ENCODE data around the gene VPS13D. TPM values are rescaled to one million over a fixed set of nuclear protein-coding genes. Genes with fewer than 3 reads are reported as not detected.
A peak's percentile ranks its signal among the peaks of the same experiment; 100 is the strongest.
"Not testable (repeated sequence)": the region's sequence is repeated elsewhere in the genome, so short reads cannot be mapped to it uniquely, and the experiment has no call there.

The VPS13D gene
- total RNA-seq, 1 donor from 2014 or later: 24.4 TPM

DNA sequence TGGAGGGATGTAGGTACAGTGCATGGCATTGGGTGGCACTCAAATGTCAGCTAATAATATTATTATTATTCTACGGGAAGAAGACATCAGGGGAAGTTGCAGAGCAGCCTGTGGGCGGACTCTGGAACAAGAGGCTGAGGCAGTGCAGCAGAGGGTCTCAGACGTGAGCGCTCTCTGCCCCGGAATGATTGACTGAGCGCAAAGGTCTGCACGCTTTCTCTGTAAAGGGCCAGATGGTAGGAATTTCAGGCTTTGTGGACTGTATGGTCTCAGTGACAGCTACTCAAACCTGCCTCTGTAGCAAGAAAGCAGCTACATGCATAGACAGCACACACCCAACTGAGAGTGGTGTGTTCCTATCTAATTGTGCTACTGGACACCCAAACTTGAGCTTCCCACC, 29.6 kb upstream of the VPS13D start:
- no peak for DNase-seq (ENCODE audit: low read depth, low spot score)

DNA sequence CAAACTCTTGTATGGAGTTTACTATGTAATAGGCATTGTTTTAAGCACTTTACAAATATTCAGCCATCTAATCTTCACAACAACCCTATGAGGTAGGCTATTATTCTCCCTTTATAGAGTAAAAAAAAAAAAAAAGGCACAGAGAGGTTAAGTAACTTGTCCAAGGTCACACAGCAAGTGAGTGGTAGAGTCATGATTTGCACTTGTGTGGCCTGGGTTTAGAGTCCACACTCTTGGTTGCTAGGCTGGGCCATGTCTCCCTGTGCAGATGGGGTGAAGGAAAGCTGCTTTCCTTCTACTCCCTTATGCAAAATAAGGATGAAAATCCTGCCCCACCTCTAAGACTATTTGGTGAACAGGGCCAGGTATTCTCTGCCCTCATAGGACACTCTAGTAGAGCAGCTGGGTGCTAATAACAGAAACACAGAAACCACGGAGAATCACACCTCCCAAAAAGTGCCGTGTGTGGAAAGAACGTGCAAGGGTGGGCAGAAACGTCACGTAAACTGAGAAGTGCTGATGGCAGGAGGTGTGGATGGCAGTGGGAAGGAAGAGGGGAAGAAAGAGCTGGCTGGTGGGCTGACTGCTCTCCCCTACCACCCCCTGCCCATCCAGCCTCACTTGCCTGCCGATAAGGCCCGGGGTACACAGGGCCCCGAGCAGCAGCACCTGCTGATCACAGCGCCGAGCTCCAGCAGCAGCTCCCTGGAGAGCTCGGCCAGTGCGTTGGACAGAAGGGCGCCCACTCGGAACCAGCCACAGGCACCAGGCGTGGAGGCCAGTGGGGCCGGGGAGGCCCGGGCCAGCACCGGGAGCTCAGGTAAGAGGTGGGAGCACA, 28.3 kb upstream of the VPS13D start:
- DNase-seq (ENCODE audit: low read depth, low spot score): no peak

DNA sequence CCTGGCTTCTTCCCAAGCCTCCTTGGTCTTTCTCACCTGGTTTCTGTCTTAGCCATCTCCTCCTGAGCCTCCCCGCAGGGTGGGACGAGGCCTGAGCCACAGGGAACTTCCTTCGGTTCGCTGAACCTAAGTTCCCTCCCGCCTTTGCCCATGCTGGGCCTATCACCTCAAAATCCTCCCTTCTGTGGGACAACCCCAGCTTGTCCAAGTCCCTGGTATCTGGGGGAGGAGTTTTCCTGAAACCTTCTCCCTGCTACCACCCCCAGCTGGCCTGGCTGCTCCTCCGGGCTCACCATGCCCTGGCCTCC, 27.7 kb upstream of the VPS13D start:
- DNase-seq (ENCODE audit: low read depth, low spot score): no peak

- no peak for DNase-seq (ENCODE audit: low read depth, low spot score)
These were observed 27.3 kb upstream of the VPS13D start for GRCh38 chr1:12202577-12202976.

DNA sequence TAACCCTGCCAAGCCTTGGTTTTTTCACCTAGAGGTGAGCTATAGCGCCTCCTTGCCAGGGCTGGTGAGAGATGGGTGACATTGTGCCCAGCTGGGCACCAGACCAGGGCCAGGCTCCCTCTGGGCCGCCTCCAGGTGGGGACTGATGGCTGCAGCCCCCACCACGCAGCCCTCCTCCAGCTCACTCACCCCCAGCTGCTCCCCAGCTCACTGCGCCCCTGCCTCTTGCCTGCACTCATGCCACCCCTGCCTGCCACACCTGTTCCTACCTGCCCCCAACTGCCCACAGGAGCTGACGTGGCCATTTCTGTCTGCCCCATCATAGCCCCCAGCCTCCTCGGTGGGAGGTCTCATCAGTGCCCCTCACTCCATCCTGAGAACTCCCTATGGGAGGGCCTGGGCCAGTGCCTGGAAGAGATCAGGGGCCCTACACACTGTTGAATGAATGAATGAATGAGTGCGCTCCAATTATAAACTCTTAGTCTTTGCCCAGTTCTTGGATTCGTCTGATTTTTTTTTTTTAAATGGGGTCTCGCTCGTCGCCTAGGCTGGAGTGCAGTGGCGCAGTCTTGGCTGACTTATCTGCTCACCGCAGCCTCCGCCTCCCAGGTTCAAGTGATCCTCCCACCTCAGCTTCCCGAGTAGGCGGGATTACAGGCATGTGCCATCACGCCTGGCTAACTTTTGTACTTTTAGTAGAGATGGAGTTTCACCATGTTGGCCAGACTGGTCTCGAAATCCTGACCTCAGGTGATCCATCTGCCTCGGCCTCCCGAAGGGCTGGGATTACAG, 26.4 kb upstream of the VPS13D start:
- no peak for DNase-seq (ENCODE audit: low read depth, low spot score)

DNA sequence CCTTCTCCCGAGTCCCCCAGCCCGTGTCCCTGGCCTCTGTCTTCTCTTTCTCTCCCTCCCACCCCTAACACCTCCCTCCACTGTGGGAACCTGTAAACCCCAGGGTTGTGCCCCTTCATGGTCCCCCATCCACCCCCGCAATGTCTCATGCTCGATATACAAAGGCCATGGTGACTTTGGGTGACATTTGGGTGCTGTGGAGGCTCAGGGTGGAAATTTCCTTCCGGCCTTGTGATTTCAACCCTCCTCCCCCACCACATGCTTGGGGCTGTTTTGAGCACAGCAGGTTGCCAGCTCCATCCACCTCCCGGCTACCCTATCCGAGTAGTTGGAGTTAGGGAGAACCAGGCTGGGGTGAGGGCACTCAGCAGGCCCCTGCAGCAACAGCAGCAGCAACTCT, 25.7 kb upstream of the VPS13D start:
- DNase-seq (ENCODE audit: low read depth, low spot score): no peak

DNA sequence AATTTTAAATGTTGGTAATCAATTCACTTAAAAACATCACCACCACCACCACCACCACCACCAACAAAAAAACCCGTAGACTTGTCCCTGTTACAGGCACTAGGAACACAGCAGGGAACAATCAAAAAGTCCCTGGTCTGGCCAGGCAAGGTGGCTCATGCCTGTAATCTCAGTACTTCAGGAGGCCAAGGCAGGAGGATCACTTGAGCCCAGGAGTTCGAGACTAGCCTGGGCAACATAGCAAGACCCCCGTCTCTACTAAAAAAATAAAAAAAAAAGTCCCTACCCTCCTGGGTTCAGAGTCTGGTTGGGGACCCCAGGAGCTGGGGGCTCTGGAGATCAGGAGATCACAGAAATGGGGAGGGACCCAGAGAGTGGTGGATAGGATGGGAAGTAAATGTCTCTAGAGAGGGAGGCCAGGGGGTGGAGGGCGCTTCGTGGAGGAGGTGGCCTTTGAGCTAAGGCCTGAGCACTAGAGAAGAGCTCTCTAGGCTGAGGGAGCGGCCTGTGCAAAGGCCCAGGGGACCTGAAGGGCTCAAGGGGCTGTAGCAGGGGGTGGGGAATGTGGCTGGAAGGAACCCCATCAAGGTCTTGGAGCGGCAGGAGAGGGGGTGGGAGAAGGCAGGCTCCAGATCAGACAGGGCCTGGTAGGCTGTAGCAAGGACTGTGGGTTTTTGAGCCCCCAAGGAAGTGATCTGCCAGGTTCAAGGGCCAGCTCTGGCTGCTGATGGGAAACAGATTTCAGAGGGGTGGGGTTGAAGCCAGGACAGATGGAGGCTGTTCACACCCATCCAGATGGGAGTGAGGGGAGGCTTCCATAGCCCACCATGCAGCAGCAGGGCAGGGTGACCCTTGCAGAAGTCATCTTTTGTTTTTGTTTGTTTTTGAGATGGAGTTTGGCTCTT, 24.8 kb upstream of the VPS13D start:
- DNase-seq (ENCODE audit: low read depth, low spot score): no peak

DNA sequence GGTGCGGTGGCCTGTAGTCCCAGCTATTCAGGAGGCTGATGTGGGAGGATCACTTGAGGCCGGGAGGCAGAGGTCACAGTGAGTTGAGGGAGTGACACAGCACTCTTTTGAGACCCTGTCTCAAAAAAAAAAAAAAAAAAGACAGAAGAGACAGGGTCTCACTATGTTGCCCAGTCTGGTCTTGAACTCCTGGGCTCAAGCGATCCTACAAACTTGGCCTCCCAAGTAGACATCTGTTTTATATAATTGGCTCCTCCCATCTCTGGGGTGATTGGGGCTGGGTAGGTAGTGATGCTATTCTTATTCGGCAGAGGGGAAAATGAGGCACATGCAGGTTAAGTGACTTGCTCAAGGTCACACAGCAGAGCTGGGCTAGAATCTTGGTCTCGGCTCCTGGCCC, 23.6 kb upstream of the VPS13D start:
- DNase-seq (ENCODE audit: low read depth, low spot score): no peak

DNA sequence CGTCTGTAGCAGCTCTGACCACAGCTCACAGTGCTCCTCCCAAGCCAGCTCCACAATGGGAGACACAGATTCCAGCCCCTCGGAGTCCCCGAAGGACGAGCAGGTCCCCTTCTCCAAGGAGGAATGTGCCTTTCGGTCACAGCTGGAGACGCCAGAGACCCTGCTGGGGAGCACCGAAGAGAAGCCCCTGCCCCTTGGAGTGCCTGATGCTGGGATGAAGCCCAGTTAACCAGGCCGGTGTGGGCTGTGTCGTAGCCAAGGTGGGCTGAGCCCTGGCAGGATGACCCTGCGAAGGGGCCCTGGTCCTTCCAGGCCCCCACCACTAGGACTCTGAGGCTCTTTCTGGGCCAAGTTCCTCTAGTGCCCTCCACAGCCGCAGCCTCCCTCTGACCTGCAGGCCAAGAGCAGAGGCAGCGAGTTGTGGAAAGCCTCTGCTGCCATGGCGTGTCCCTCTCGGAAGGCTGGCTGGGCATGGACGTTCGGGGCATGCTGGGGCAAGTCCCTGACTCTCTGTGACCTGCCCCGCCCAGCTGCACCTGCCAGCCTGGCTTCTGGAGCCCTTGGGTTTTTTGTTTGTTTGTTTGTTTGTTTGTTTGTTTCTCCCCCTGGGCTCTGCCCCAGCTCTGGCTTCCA, 22.9 kb upstream of the VPS13D start:
- DNase-seq (ENCODE audit: low read depth, low spot score): no peak

- DNase-seq (ENCODE audit: low read depth, low spot score): no peak
These were observed 21.6 kb upstream of the VPS13D start for GRCh38 chr1:12208271-12208670.

DNA sequence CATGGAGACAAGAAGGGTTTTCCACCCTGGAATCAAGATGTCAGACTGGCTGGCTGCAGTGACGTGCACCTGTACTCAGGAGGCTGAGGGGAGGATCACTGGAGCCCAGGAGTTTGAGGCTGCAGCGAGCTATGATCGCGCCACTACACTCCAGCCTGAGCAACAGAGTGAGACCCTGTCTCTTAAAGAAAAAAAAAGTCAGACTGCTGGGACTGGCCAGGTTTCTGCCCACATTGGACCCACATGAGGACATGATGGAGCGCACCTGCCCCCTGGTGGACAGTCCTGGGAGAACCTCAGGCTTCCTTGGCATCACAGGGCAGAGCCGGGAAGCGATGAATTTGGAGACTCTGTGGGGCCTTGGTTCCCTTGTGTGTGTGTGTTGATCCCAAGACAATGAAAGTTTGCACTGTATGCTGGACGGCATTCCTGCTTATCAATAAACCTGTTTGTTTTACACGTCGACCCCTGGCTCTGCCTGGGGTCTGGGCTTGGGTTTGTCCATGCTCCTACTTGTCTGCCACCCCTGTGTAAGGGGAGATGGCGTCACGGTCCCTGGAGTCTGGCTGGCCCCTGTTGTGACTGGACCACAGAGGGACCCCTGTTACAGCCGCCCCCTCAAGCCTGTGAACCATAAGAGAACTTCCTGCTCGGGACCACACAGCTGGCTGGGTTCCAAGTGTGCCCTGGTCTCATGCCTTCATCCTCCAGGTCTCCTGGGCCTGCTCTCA, 20.9 kb upstream of the VPS13D start:
- peak; percentile 39 for DNase-seq (ENCODE audit: low read depth, low spot score)

- DNase-seq (ENCODE audit: low read depth, low spot score): no peak
These were observed 20.4 kb upstream of the VPS13D start for GRCh38 chr1:12209495-12209832.

DNA sequence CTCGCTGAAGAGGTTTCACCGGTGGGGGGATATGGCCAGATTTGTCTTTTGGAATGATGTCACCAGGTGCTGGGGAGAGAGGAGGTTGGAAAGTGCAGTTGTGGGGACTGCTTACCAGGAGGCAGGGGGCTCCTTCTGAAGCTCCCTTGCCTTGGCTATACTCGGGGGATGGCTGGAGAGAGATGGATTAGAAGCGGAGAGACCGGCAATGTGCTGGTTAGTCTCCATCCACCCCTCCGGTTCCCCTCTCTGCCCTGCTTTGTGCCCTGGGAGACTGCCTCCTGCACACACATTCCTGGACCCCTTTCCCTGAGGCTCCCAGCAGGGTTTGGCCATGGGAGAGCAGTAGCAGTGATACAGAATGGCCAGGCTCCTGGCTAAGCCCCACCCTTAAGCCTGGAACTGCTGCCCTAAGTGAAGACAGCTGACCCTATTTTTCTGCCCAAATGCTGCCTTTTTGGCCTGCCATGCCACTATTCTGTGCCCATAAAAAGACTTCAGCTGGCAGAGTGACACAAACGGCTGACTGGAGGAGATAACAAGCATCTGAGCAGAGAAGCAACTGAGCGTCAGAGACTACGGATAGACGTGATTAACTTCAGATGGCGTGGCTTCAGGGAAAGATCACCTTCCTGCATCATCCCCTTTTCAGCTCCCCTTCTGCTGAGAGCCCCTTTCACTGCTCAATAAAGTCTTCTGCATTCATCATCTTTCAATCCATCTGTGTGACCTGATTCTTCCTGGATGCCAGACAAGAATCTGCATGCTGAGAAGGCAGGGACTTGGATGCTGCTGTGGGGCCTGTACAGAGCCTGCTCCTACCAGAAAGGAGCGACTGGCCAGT, 14.5 kb upstream of the VPS13D start:
- DNase-seq (ENCODE audit: low read depth, low spot score): no peak

DNA sequence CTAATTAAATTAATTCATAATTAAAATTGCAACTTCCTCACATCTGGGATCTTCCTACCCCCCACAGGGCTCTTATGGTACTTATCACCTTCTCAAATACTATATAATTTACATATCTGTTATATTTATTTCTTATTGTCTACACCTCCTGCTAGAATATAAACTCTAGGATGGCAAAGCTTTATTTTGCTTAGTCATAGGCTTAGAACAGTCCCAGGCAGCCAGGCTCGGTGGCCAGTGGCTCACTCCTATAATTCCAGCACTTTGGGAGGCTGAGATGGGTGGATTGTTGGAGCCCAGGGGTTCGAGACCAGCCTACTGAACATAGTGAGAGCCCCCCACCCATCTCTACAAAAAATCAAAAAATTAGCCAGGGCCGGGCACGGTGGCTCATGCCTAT, 10.0 kb upstream of the VPS13D start:
- DNase-seq (ENCODE audit: low read depth, low spot score): no peak

DNA sequence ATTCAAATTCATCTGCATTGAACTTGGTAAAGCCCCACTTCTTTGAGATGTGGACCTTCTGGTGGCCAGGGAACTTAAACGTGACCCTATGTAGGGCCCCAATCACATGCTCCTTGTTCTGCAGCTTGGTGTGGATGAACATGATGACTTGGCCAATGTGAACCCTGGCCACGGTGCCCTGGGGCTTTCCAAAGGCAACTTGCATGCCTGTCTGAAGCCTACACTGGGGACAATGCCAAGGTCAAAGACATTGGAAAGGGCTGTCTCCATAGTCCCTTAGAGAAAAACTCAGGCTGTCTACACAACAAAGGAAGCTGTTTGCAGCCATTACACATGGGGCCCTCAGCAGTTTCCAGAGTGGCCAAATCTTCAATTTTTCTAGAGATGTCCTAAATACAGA, 8.9 kb upstream of the VPS13D start:
- DNase-seq (ENCODE audit: low read depth, low spot score): no peak

- not testable (repeated sequence) for DNase-seq (ENCODE audit: low read depth, low spot score)
These were observed 7.1 kb upstream of the VPS13D start for GRCh38 chr1:12222700-12223099.

DNA sequence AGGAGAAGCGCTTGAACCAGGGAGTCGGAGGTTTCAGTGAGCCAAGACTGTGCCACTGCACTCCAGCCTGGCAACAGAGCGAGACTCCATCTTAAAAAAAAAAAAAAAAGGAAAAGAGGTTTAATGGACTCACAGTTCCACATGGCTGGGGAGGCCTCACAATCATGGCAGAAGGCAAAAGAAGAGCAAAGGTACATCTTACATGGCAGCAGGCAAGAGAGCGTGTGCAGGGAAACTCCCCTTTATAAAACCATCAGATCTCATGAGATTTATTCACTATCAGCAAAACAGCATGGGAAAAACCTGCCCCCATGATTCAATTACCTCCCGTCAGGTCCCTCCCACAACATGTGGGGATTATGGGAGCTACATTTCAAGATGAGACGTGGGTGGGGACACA, 5.7 kb upstream of the VPS13D start:
- DNase-seq (ENCODE audit: low read depth, low spot score): not testable (repeated sequence)

DNA sequence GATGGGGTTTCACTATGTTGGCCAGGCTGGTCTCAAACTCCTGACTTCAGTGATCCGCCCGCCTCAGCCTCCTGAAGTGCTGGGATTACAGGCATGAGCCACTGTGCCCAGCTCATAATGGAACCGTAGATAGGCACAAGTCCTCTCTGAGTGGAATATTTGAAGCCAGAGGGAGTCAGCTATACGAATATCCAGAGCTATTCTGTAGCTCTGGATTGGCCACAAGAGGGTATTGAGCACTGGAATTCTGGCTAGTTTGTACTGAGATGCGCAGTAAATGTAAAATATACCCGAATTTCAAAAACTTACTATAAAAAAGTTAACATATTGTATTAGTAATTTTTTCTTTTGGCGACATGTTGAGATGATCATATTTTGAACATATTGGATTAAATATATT, 851 bp upstream of the VPS13D start:
- DNase-seq (ENCODE audit: low read depth, low spot score): no peak

- DNase-seq (ENCODE audit: low read depth, low spot score): no peak
These were observed 420 bp upstream of the VPS13D start for GRCh38 chr1:12229386-12229834.

Measured in pulmonary artery endothelial cell (primary cell).